HL-60 (cell line): ENCODE data around the gene C3orf20.

Experiments
- DNase-seq, 2 experiments: peaks; one replicate each; pipeline ENCODE4 v3.0.0-alpha.2; 2010 to 2020; ENCODE audit warnings: low read depth in 1 of 2, low spot score in 1 of 2
- H3K27ac ChIP-seq: fragments of 250-450 bp; sonication (Bioruptor Pico); replicated peaks from 2 replicates; pipeline ENCODE4 v1.5.1; 2020; ENCODE audit warnings: mild to moderate bottlenecking, moderate library complexity
- H3K27me3 ChIP-seq: fragments of 250-450 bp; sonication (Bioruptor Pico); 2 replicates; pipeline ENCODE4 v1.5.1; 2021; ENCODE audit warnings: mild to moderate bottlenecking, moderate library complexity; ENCODE audit not compliant: insufficient read depth, poor library complexity, severe bottlenecking
- H3K4me3 ChIP-seq: replicated peaks from 2 replicates; pipeline ENCODE4 v1.5.1; 2011; ENCODE audit warnings: mild to moderate bottlenecking, control low read depth, low read length; ENCODE audit not compliant: insufficient read depth
- CTCF ChIP-seq: IDR thresholded peaks from one replicate; pipeline ENCODE4 v1.5.1; 2011; ENCODE audit warnings: low read length, control low read depth, inconsistent platforms; ENCODE audit not compliant: insufficient read depth
- GABPA ChIP-seq: IDR thresholded peaks from 2 replicates; pipeline ENCODE4 v1.6.1; 2012; ENCODE audit warnings: low read depth
- POLR2AphosphoS5 ChIP-seq: IDR thresholded peaks from 2 replicates; pipeline ENCODE4 v1.6.1; 2012; ENCODE audit warnings: low read depth
- REST ChIP-seq: IDR thresholded peaks from 2 replicates; pipeline ENCODE4 v1.6.1; 2012; ENCODE audit warnings: low read depth; ENCODE audit not compliant: insufficient replicate concordance
- SPI1 ChIP-seq: IDR thresholded peaks from 2 replicates; pipeline ENCODE4 v1.6.1; 2012; ENCODE audit warnings: low read depth, mild to moderate bottlenecking, borderline replicate concordance

C3orf20 gene

GRCh38 chr3:14628406-14628805 is 46.5 kb upstream of the C3orf20 start:
- TF ChIP-seq GABPA, result no peak
- TF ChIP-seq REST, result no peak
- no peak for TF ChIP-seq SPI1
- Histone ChIP-seq H3K4me3 (no peak overlapping the region), H3K27ac (no peak overlapping the region), H3K27me3 (no peaks in the 10 kb centered on the region)
- DNase-seq, result no peak

DNA sequence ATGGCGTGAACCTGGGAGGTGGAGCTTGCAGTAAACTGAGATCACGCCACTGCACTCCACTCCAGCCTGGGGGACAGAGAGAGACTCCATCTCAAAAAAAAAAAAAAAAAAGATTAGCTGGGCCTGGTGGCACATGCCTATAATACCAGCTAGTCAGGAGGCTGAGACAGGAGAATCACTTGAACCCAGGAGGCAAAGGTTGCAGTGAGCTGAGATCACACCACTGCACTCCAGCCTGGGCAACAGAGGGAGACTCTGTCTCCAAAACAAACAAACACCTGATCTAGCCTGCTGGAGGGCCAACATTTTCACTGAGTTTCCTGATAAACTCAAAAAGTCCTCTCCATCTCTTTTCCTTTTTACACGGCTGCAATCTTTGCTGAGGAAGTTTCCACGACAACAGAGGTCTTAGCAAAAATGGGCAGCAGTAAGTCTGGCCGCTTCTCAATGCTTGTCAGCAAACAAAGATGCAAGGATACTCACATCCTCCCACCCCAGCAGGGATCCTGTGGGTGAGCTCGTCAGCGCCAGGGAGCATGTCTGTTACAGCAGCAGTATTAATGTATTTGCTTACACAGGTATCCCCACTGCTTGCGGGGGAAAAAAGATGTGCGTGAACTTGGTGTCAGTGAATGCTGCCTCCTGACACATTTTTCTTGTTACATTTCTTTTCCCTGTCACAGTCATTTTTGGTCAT is 44.4 kb upstream of the C3orf20 start:
- no peak for DNase-seq
- Histone ChIP-seq H3K4me3 (no peak overlapping the region), H3K27ac (no peak overlapping the region), H3K27me3 (no peaks in the 10 kb centered on the region)
- TF ChIP-seq REST (no peak), POLR2AphosphoS5 (no peak), CTCF (no peak), SPI1 (no peak), GABPA (no peak)

- H3K27me3 ChIP-seq, result no peaks in the 10 kb centered on the region
- H3K27ac ChIP-seq, result no peak overlapping the region
- no peak overlapping the region for H3K4me3 ChIP-seq
- TF ChIP-seq SPI1 (no peak), GABPA (no peak), POLR2AphosphoS5 (no peak), CTCF (no peak), REST (no peak)
- DNase-seq, result no peak
These were observed 43.8 kb upstream of the C3orf20 start for GRCh38 chr3:14631101-14631497.
